Measurements from ENCODE around the gene GRAMD1A.
"Not testable (repeated sequence)": the region's sequence is repeated elsewhere in the genome, so short reads cannot be mapped to it uniquely, and the experiment has no call there.

The GRAMD1A gene

DNA sequence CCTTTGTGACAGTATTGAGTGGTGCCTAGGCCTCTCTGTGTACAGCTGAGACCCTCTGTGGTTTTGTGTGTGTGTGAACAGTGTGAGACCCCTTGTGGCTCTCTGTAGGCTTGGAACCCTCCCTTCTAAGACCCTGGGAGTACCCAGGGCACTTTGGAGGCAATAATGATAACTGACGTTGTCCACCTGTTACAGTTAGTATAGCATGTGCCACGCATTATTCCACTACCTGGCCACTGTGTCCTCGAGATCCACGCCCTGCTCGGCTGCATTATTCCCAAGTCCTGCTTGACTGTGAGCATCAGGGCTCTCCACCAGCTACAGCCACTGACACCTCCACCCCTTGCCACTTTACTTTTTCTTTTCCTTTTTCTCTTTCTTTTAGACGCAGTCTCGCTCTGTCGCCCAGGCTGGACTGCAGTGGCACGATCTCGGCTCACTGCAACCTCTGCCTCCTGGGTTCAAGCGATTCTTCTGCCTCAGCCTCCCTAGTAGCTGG is 2.0 kb downstream of the GRAMD1A start:
- Histone ChIP-seq H3K27ac (ENCODE audit: low read depth in 2 of 2, low read length in 2 of 2) (peak overlapping the region; percentile 84 to 97), H3K36me3 (ENCODE audit: control insufficient read depth in 2 of 2, insufficient read depth in 2 of 2, low read length in 2 of 2) (peaks cover 0 to 11% of the 10 kb centered on the region in 2 donors), H3K9me3 (ENCODE audit: control insufficient read depth in 2 of 2, low read length in 2 of 2) (no peaks in the 10 kb centered on the region), H3K27me3 (ENCODE audit: control insufficient read depth in 2 of 2, insufficient read depth in 2 of 2, low read length in 2 of 2) (no peaks in the 10 kb centered on the region), H3K9ac (ENCODE audit: low read depth in 1 of 2, low read length in 2 of 2) (peak overlapping the region in 1 of 2 donors; percentile 77), H3K4me1 (ENCODE audit: control insufficient read depth in 2 of 2, insufficient read depth in 2 of 2, low read length in 2 of 2) (peaks cover 54 to 72% of the 10 kb centered on the region in 2 donors), H3K4me3 (ENCODE audit: low read length in 2 of 2) (peak overlapping the region in 1 of 2 donors; percentile 8)

DNA sequence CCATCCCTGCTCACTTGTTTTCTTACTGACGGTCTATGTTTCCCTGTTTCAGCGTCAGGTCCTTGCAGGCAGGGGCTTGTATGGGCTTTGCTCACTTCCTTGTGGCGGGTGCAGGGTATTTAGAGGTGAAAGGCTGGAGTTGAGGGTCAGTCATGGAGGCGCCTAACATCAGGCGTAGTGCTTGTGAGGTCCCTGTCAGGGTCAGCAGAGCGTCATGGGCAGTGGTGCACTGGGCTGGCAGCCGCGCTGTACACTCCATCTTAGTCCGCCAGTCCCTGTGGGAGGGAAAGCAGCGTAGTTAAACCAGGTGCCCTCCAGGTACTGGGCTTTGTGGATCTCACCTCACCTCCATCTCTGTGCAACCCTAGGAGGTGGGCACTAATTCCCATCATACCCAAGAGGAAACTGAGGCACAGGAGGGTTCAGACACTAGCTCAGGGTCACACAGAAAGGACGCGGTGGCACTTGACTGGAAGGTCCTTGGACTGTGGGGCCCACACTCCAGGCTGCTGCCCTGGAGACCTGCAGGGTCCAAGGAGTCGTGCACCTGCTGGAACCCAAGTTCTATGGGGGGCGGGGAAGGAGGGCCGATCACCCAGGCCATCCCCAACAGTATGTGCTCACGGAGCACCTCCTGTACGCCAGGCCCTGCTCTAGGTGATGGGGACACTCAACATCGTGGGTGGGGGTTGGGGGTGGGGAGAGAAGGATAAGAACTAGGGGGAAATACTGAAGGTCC is 4.6 kb downstream of the GRAMD1A start:
- Histone ChIP-seq H3K4me1 (ENCODE audit: control insufficient read depth in 2 of 2, insufficient read depth in 2 of 2, low read length in 2 of 2) (peaks cover 44 to 61% of the 10 kb centered on the region in 2 donors), H3K27ac (ENCODE audit: low read depth in 2 of 2, low read length in 2 of 2) (peak overlapping the region; percentile 32 to 84), H3K36me3 (ENCODE audit: control insufficient read depth in 2 of 2, insufficient read depth in 2 of 2, low read length in 2 of 2) (peaks cover 4 to 12% of the 10 kb centered on the region in 2 donors), H3K27me3 (ENCODE audit: control insufficient read depth in 2 of 2, insufficient read depth in 2 of 2, low read length in 2 of 2) (no peaks in the 10 kb centered on the region), H3K4me3 (ENCODE audit: low read length in 2 of 2) (peak overlapping the region in 1 of 2 donors; percentile 20), H3K9me3 (ENCODE audit: control insufficient read depth in 2 of 2, low read length in 2 of 2) (no peaks in the 10 kb centered on the region), H3K9ac (ENCODE audit: low read depth in 1 of 2, low read length in 2 of 2) (peak overlapping the region in 1 of 2 donors; percentile 66)

DNA sequence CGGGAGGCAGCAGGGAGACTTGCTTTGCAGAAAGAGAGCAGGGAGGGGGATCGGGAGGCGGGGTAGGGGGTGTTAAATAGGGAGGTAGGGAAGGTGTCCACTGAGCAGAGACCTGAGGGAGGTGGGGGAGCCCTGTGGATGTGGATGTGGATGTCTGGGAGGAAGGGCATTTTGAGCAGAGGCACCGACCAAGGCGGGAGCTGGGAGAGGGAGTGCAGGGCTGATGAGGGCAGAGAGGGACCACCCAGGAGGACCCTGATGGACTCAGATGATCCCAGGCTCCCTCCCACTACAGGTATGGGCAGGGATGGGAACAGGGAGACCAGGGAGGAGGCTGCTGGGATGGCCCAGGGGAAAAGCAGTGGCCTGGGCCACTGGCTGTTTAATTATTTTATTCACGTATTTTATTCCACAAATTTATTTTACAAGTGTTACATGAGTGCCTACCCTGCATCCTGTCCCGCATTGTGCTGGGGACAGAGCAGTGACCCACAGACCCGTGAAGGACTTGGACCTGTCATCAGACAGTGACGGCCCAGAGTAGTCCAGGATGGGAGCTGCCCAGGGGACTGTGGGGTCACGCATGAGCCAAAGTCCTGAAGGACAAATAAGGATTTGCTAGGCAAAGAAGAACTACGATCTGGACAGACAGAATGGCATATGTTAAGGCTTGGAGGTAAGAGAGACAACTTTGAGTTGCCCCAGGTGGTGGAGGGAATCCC is 5.3 kb downstream of the GRAMD1A start:
- Histone ChIP-seq H3K36me3 (ENCODE audit: control insufficient read depth in 2 of 2, insufficient read depth in 2 of 2, low read length in 2 of 2) (peaks cover 8 to 19% of the 10 kb centered on the region in 2 donors), H3K27me3 (ENCODE audit: control insufficient read depth in 2 of 2, insufficient read depth in 2 of 2, low read length in 2 of 2) (no peaks in the 10 kb centered on the region), H3K27ac (ENCODE audit: low read depth in 2 of 2, low read length in 2 of 2) (peak overlapping the region; percentile 73 to 82), H3K9ac (ENCODE audit: low read depth in 1 of 2, low read length in 2 of 2) (peak overlapping the region in 1 of 2 donors; percentile 26), H3K9me3 (ENCODE audit: control insufficient read depth in 2 of 2, low read length in 2 of 2) (no peaks in the 10 kb centered on the region), H3K4me3 (ENCODE audit: low read length in 2 of 2) (peak overlapping the region in 1 of 2 donors; percentile 22), H3K4me1 (ENCODE audit: control insufficient read depth in 2 of 2, insufficient read depth in 2 of 2, low read length in 2 of 2) (peaks cover 41 to 59% of the 10 kb centered on the region in 2 donors)

DNA sequence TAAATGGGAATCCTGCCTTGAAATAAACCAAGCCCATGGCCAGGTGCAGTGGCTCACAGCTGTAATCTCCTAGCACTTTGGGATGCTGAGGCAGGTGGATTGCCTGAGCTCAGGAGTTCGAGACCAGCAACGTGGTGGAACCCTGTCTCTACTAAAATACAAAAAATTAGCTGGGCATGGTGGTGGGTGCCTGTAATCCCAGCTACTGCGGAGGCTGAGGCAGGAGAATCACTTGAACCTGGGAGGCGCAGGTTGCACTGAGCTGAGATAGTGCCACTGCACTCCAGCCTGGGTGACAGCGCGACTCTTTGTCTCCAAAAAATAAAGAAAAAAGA is 5.9 kb downstream of the GRAMD1A start:
- H3K27ac ChIP-seq (ENCODE audit: low read depth in 2 of 2, low read length in 2 of 2), result peak overlapping the region; percentile 73 to 82
- H3K9ac ChIP-seq (ENCODE audit: low read depth in 1 of 2, low read length in 2 of 2), result peak overlapping the region in 1 of 2 donors; percentile 26
- peaks cover 41 to 58% of the 10 kb centered on the region in 2 donors for H3K4me1 ChIP-seq (ENCODE audit: control insufficient read depth in 2 of 2, insufficient read depth in 2 of 2, low read length in 2 of 2)
- H3K9me3 ChIP-seq (ENCODE audit: control insufficient read depth in 2 of 2, low read length in 2 of 2); H3K27me3 ChIP-seq (ENCODE audit: control insufficient read depth in 2 of 2, insufficient read depth in 2 of 2, low read length in 2 of 2): not testable (repeated sequence)
- peaks cover 8 to 23% of the 10 kb centered on the region in 2 donors for H3K36me3 ChIP-seq (ENCODE audit: control insufficient read depth in 2 of 2, insufficient read depth in 2 of 2, low read length in 2 of 2)
- peak overlapping the region in 1 of 2 donors; percentile 22 for H3K4me3 ChIP-seq (ENCODE audit: low read length in 2 of 2)

DNA sequence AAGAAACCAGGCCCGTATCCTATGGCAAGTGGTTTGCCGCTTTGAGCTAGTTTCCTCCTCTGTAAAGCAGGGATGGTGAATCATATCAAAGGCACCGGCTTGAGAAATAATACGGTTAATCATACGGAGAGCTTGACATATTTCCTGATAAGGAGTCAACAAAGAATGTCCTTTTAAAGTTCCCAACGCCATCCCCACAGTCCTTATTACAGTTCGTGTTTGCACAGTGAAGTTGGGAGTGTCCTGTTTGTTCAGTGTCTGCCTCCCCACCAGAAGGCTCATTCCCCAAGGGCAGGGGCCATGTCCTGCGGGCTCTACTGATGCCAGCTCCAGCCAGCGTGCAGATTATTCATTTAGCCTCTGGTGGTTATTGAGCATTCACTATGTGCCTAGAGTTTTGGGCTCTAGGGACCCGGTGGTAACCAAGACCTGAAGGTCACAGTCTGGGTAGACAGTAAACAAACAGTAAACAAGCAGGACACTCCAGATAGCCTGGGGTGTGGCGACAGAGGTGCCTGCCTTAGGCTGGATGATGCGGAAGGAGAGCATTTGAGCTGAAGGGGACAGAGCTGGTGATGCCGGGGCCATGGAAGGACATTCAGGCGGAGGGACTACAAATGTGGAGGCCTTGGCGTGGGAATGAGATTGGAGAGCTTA is 6.3 kb downstream of the GRAMD1A start:
- Histone ChIP-seq H3K9me3 (ENCODE audit: control insufficient read depth in 2 of 2, low read length in 2 of 2) (no peaks in the 10 kb centered on the region), H3K4me3 (ENCODE audit: low read length in 2 of 2) (peak overlapping the region in 1 of 2 donors; percentile 26), H3K36me3 (ENCODE audit: control insufficient read depth in 2 of 2, insufficient read depth in 2 of 2, low read length in 2 of 2) (peaks cover 8 to 25% of the 10 kb centered on the region in 2 donors), H3K27me3 (ENCODE audit: control insufficient read depth in 2 of 2, insufficient read depth in 2 of 2, low read length in 2 of 2) (no peaks in the 10 kb centered on the region), H3K27ac (ENCODE audit: low read depth in 2 of 2, low read length in 2 of 2) (peak overlapping the region; percentile 73 to 82), H3K4me1 (ENCODE audit: control insufficient read depth in 2 of 2, insufficient read depth in 2 of 2, low read length in 2 of 2) (peaks cover 41 to 53% of the 10 kb centered on the region in 2 donors), H3K9ac (ENCODE audit: low read depth in 1 of 2, low read length in 2 of 2) (peak overlapping the region; percentile 30 to 34)

DNA sequence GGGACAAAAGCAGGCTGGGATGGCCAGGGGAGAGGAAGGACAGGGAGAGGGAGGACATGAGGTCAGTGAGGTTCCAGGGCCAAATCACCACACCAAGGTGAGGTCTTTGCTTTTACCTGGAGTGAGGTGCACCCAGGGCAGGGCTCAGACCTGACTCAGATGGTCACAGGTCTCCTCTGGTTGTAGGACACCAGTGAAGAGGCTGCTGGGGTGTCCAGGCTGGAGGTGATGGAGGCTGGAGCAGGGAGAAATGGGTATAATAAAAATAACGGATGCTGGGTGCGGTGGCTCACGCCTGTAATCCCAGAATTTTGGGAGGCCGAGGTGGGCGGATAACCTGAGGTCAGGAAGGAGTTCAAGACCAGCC is 6.9 kb downstream of the GRAMD1A start:
- peaks cover 41 to 48% of the 10 kb centered on the region in 2 donors for H3K4me1 ChIP-seq (ENCODE audit: control insufficient read depth in 2 of 2, insufficient read depth in 2 of 2, low read length in 2 of 2)
- peak overlapping the region; percentile 30 to 34 for H3K9ac ChIP-seq (ENCODE audit: low read depth in 1 of 2, low read length in 2 of 2)
- peak overlapping the region; percentile 73 to 82 for H3K27ac ChIP-seq (ENCODE audit: low read depth in 2 of 2, low read length in 2 of 2)
- no peaks in the 10 kb centered on the region for H3K9me3 ChIP-seq (ENCODE audit: control insufficient read depth in 2 of 2, low read length in 2 of 2)
- H3K36me3 ChIP-seq (ENCODE audit: control insufficient read depth in 2 of 2, insufficient read depth in 2 of 2, low read length in 2 of 2), result peaks cover 8 to 29% of the 10 kb centered on the region in 2 donors
- H3K27me3 ChIP-seq (ENCODE audit: control insufficient read depth in 2 of 2, insufficient read depth in 2 of 2, low read length in 2 of 2), result no peaks in the 10 kb centered on the region
- peak overlapping the region in 1 of 2 donors; percentile 26 for H3K4me3 ChIP-seq (ENCODE audit: low read length in 2 of 2)

DNA sequence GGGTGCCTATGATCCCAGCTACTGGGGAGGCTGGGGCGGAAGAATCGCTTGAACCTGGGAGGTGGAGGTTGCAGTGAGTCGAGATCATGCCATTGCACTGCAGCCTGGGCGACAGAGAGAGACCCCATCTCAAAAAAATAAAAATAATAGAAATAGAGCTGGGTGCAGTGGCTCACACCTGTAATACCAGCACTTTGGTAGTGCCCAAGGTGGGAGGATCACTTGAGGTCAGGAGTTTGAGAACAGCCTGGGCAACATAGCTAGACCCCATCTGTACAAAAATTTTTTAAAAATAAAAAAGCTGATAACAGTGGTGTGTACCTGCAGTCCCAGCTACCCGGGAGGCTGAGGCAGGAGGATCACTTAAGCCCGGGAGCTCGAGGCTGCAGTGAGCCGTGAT is 7.3 kb downstream of the GRAMD1A start:
- Histone ChIP-seq H3K27ac (ENCODE audit: low read depth in 2 of 2, low read length in 2 of 2) (peak overlapping the region in 1 of 2 donors; percentile 82), H3K36me3 (ENCODE audit: control insufficient read depth in 2 of 2, insufficient read depth in 2 of 2, low read length in 2 of 2) (peaks cover 12 to 32% of the 10 kb centered on the region in 2 donors), H3K4me1 (ENCODE audit: control insufficient read depth in 2 of 2, insufficient read depth in 2 of 2, low read length in 2 of 2) (peaks cover 41 to 45% of the 10 kb centered on the region in 2 donors)
- H3K27me3 ChIP-seq (ENCODE audit: control insufficient read depth in 2 of 2, insufficient read depth in 2 of 2, low read length in 2 of 2); H3K4me3 ChIP-seq (ENCODE audit: low read length in 2 of 2); H3K9me3 ChIP-seq (ENCODE audit: control insufficient read depth in 2 of 2, low read length in 2 of 2); H3K9ac ChIP-seq (ENCODE audit: low read depth in 1 of 2, low read length in 2 of 2): not testable (repeated sequence)

DNA sequence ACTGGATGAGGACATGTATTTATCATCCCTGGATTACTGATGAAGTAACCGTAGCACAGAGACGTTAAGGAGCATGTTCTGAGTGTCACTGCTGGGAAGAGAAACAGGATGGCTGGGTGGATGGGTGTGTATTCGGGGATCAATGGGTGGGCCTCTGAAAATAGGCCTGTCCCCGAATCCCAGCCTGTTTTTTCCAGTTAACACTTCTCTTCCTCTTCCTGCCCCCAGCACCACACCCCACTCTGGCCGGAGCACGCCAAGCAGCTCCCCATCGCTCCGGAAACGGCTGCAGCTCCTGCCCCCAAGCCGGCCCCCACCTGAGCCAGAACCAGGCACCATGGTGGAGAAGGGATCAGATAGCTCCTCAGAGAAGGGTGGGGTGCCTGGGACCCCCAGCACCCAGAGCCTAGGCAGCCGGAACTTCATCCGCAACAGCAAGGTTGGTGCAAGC is 8.8 kb downstream of the GRAMD1A start:
- Histone ChIP-seq H3K36me3 (ENCODE audit: control insufficient read depth in 2 of 2, insufficient read depth in 2 of 2, low read length in 2 of 2) (peaks cover 12 to 29% of the 10 kb centered on the region in 2 donors), H3K27ac (ENCODE audit: low read depth in 2 of 2, low read length in 2 of 2) (no peak overlapping the region), H3K27me3 (ENCODE audit: control insufficient read depth in 2 of 2, insufficient read depth in 2 of 2, low read length in 2 of 2) (no peaks in the 10 kb centered on the region), H3K4me1 (ENCODE audit: control insufficient read depth in 2 of 2, insufficient read depth in 2 of 2, low read length in 2 of 2) (peaks cover 35 to 39% of the 10 kb centered on the region in 2 donors), H3K9me3 (ENCODE audit: control insufficient read depth in 2 of 2, low read length in 2 of 2) (no peaks in the 10 kb centered on the region), H3K9ac (ENCODE audit: low read depth in 1 of 2, low read length in 2 of 2) (no peak overlapping the region), H3K4me3 (ENCODE audit: low read length in 2 of 2) (no peak overlapping the region)

DNA sequence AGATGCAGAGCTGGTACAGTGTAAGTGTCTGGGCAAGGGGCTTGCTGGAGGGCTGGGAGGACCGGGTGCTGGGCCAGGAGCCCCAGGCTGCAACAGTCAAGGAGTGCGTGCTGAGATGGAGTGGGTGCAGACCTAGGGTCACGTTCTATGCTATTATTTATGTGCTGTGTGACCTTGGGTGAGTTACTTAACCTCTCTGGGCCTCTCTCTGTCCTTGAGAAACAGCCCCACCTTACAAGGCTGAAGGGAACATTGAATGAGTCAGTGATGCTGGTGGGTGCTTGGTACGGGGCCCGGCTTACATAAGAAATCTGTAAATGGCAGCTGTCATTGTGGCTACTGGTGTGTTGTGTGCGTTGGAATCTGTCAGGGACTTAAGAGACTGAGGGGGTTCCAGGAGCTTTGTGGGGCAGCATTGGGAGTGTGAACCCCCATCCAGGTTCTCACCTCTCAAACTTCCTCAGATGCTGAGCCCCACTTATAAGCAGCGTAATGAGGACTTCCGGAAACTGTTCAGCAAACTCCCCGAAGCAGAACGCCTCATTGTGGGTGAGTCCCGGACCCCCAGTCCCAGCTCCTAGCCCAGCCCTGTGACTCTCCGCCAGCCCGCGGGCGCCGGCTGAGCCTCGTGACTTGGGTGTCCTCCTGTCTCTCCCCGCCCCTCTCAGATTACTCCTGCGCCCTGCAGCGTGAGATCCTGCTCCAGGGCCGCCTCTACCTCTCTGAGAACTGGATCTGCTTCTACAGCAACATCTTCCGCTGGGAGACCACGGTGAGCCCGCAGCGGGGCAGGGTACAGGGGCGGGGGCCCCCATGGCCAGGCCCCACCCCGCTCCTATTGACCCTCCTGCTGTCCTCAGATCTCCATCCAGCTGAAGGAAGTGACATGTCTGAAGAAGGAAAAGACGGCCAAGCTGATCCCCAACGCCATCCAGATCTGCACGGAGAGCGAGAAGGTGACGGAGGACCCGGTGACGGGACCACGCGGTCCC is 9.6 kb downstream of the GRAMD1A start:
- Histone ChIP-seq H3K36me3 (ENCODE audit: control insufficient read depth in 2 of 2, insufficient read depth in 2 of 2, low read length in 2 of 2) (peaks cover 12 to 29% of the 10 kb centered on the region in 2 donors), H3K27ac (ENCODE audit: low read depth in 2 of 2, low read length in 2 of 2) (no peak overlapping the region), H3K4me1 (ENCODE audit: control insufficient read depth in 2 of 2, insufficient read depth in 2 of 2, low read length in 2 of 2) (peaks cover 29 to 31% of the 10 kb centered on the region in 2 donors), H3K9me3 (ENCODE audit: control insufficient read depth in 2 of 2, low read length in 2 of 2) (no peaks in the 10 kb centered on the region), H3K9ac (ENCODE audit: low read depth in 1 of 2, low read length in 2 of 2) (no peak overlapping the region), H3K4me3 (ENCODE audit: low read length in 2 of 2) (no peak overlapping the region), H3K27me3 (ENCODE audit: control insufficient read depth in 2 of 2, insufficient read depth in 2 of 2, low read length in 2 of 2) (no peaks in the 10 kb centered on the region)

All from mucosa of rectum (tissue), 2 donors.